ENCODE measurements around the gene TIMM8B.

The TIMM8B gene

GRCh38 chr11:112085822-112086421 is 634 bp downstream of the TIMM8B start:
- H3K4me3 ChIP-seq (replicated peaks; ENCODE audit: low read depth, low read length): peak overlapping the region; percentile 75
- peak; percentile 31 for DNase-seq (ENCODE audit: low read depth)
- TF ChIP-seq, protein P1, sequence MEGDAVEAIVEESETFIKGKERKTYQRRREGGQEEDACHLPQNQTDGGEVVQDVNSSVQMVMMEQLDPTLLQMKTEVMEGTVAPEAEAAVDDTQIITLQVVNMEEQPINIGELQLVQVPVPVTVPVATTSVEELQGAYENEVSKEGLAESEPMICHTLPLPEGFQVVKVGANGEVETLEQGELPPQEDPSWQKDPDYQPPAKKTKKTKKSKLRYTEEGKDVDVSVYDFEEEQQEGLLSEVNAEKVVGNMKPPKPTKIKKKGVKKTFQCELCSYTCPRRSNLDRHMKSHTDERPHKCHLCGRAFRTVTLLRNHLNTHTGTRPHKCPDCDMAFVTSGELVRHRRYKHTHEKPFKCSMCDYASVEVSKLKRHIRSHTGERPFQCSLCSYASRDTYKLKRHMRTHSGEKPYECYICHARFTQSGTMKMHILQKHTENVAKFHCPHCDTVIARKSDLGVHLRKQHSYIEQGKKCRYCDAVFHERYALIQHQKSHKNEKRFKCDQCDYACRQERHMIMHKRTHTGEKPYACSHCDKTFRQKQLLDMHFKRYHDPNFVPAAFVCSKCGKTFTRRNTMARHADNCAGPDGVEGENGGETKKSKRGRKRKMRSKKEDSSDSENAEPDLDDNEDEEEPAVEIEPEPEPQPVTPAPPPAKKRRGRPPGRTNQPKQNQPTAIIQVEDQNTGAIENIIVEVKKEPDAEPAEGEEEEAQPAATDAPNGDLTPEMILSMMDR (IDR thresholded peaks at IDR 0.05; ENCODE audit: low read length, missing control alignments): no peak

GRCh38 chr11:112082729-112083128 is 3.8 kb downstream of the TIMM8B start:
- no peak overlapping the region for H3K4me3 ChIP-seq (replicated peaks; ENCODE audit: low read depth, low read length)
- DNase-seq (ENCODE audit: low read depth): peak; percentile 18

GRCh38 chr11:112073941-112074811 is 12.4 kb downstream of the TIMM8B start, which contains the start of the genes NKAPD1 and PIH1D2:
Gene NKAPD1 (plus strand): TSS chr11:112074299. CDS start chr11:112075575, 1,276 bp downstream.
Gene PIH1D2 (minus strand): TSS chr11:112074017. CDS start chr11:112073174, 843 bp downstream.
- TF ChIP-seq, protein P1 (IDR thresholded peaks at IDR 0.05; ENCODE audit: low read length, missing control alignments): peak; percentile 7
- DNase-seq (ENCODE audit: low read depth): peak; percentile 93
- H3K4me3 ChIP-seq (replicated peaks; ENCODE audit: low read depth, low read length): peak within 1 kb of the TSS; percentile 97

More at GRCh38 chr11:112082729-112083128, 3.8 kb downstream of the TIMM8B start:
- TF ChIP-seq, protein P1 (IDR thresholded peaks at IDR 0.05; ENCODE audit: low read length, missing control alignments): no peak

GRCh38 chr11:112062923-112063322 is 23.6 kb downstream of the TIMM8B start:
- no peak overlapping the region for H3K4me3 ChIP-seq (replicated peaks; ENCODE audit: low read depth, low read length)
- TF ChIP-seq, protein P1 (IDR thresholded peaks at IDR 0.05; ENCODE audit: low read length, missing control alignments): no peak
- DNase-seq (ENCODE audit: low read depth): no peak

DNA sequence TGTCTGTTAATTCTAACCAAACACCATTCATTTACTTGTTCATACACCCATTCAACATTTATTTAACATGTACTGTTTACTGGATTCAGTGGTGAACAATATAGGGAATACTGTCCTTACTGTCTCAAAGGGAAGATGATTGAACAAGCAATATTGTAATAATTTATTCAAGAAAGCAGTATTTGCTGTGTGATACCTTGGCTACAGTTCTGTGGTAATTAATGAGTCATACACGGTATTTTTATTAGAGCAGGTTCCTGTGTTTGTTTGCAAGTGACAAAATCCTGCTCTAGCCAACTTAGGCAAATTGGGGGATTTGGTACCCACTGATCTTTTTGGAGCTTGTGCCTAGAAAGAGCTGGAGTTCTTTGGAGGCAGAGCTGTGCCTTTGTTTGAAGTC is 28.5 kb downstream of the TIMM8B start:
- TF ChIP-seq, protein P1 (IDR thresholded peaks at IDR 0.05; ENCODE audit: low read length, missing control alignments): no peak
- H3K4me3 ChIP-seq (replicated peaks; ENCODE audit: low read depth, low read length): no peak overlapping the region
- no peak for DNase-seq (ENCODE audit: low read depth)

GRCh38 chr11:112057170-112057569 is 29.4 kb downstream of the TIMM8B start:
- H3K4me3 ChIP-seq (replicated peaks; ENCODE audit: low read depth, low read length): no peak overlapping the region
- no peak for DNase-seq (ENCODE audit: low read depth)
- TF ChIP-seq, protein P1 (IDR thresholded peaks at IDR 0.05; ENCODE audit: low read length, missing control alignments): no peak

Data from fibroblast of pulmonary artery (primary cell).